Measurements from ENCODE around the gene NFATC1. TPM values are rescaled to one million over a fixed set of nuclear protein-coding genes. Genes with fewer than 3 reads are reported as not detected.

The NFATC1 gene
- total RNA-seq, 1 donor from 2014 or later, result 0.53 TPM

GRCh38 chr18:79508565-79509535 lies 113.1 kb downstream of the NFATC1 start:
- FAIRE-seq, result no peak
- Histone ChIP-seq H3K27me3 (ENCODE audit: control insufficient read depth, insufficient read depth, low read length) (no peaks in the 10 kb centered on the region), H3K4me3 (ENCODE audit: low read depth, low read length) (no peak overlapping the region), H3K36me3 (ENCODE audit: control insufficient read depth, insufficient read depth, low read length) (no peaks in the 10 kb centered on the region)
- DNase-seq (ENCODE audit: low read depth), result no peak
- TF ChIP-seq CTCF (IDR thresholded peaks at IDR 0.05; ENCODE audit: insufficient read depth, low read length, severe bottlenecking), result no peak

- FAIRE-seq (no peak), DNase-seq (ENCODE audit: low read depth) (no peak)
- TF ChIP-seq CTCF (IDR thresholded peaks at IDR 0.05; ENCODE audit: insufficient read depth, low read length, severe bottlenecking), result no peak
- Histone ChIP-seq H3K27me3 (ENCODE audit: control insufficient read depth, insufficient read depth, low read length) (no peaks in the 10 kb centered on the region), H3K36me3 (ENCODE audit: control insufficient read depth, insufficient read depth, low read length) (no peaks in the 10 kb centered on the region), H3K4me3 (ENCODE audit: low read depth, low read length) (no peak overlapping the region)
Observed at GRCh38 chr18:79509536-79509930, 113.8 kb downstream of the NFATC1 start.

GRCh38 chr18:79510046-79510685 lies 114.4 kb downstream of the NFATC1 start:
- no peak for DNase-seq (ENCODE audit: low read depth)
- no peaks in the 10 kb centered on the region for H3K36me3 ChIP-seq (ENCODE audit: control insufficient read depth, insufficient read depth, low read length)
- H3K27me3 ChIP-seq (ENCODE audit: control insufficient read depth, insufficient read depth, low read length), result no peaks in the 10 kb centered on the region
- FAIRE-seq, result no peak
- TF ChIP-seq CTCF (IDR thresholded peaks at IDR 0.05; ENCODE audit: insufficient read depth, low read length, severe bottlenecking), result no peak
- no peak overlapping the region for H3K4me3 ChIP-seq (ENCODE audit: low read depth, low read length)

GRCh38 chr18:79510731-79511241 lies 115.1 kb downstream of the NFATC1 start:
- FAIRE-seq, result no peak
- DNase-seq (ENCODE audit: low read depth), result no peak
- no peaks in the 10 kb centered on the region for H3K36me3 ChIP-seq (ENCODE audit: control insufficient read depth, insufficient read depth, low read length)
- TF ChIP-seq CTCF (IDR thresholded peaks at IDR 0.05; ENCODE audit: insufficient read depth, low read length, severe bottlenecking), result no peak
- no peaks in the 10 kb centered on the region for H3K27me3 ChIP-seq (ENCODE audit: control insufficient read depth, insufficient read depth, low read length)
- no peak overlapping the region for H3K4me3 ChIP-seq (ENCODE audit: low read depth, low read length)

GRCh38 chr18:79511271-79511670 lies 115.5 kb downstream of the NFATC1 start:
- Histone ChIP-seq H3K4me3 (ENCODE audit: low read depth, low read length) (no peak overlapping the region), H3K27me3 (ENCODE audit: control insufficient read depth, insufficient read depth, low read length) (no peaks in the 10 kb centered on the region), H3K36me3 (ENCODE audit: control insufficient read depth, insufficient read depth, low read length) (no peaks in the 10 kb centered on the region)
- TF ChIP-seq CTCF (IDR thresholded peaks at IDR 0.05; ENCODE audit: insufficient read depth, low read length, severe bottlenecking), result no peak
- FAIRE-seq, result no peak
- DNase-seq (ENCODE audit: low read depth), result no peak
